Measurements from ENCODE around the gene AUTS2.

DNA sequence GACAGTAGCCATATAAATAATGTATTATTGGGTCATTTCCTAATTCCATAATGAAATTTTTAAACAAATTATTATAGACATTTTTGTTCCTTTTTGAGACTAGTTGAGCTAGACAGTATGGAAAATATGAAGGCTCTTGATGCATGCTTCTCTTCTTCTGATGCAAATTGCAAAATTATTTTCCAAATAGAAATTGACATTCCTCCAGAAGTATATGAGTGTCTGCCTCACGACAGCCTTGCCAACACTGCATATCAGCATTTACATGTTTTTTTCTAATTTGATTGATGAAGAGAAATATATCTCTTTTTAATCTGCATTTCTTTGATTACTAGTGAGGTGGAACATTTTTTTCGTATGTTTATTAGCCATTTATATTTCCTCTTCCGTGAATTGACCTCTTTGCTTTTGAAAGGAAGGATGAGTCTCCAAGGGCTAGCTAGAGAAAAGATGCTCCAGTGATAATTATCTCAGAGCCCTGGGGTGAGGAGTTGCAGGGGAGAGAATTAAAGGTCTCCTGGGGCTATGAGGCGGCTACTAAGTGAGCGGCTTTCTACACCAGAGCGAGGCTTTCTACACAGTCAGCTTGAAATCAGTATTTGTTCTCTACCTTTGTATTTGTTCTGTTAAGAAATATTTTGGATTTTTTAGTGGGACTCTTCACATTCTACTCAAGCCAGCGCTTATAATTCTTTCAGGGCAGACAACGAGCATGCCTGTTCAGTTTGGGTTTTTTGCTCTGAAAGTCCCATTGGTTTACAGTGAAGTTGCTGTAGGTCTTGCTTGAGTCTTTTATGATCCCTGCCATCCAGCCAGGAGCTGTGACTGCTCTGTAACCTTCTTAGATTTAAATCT, 821.5 kb downstream of the AUTS2 start:
- TF ChIP-seq, protein P1, sequence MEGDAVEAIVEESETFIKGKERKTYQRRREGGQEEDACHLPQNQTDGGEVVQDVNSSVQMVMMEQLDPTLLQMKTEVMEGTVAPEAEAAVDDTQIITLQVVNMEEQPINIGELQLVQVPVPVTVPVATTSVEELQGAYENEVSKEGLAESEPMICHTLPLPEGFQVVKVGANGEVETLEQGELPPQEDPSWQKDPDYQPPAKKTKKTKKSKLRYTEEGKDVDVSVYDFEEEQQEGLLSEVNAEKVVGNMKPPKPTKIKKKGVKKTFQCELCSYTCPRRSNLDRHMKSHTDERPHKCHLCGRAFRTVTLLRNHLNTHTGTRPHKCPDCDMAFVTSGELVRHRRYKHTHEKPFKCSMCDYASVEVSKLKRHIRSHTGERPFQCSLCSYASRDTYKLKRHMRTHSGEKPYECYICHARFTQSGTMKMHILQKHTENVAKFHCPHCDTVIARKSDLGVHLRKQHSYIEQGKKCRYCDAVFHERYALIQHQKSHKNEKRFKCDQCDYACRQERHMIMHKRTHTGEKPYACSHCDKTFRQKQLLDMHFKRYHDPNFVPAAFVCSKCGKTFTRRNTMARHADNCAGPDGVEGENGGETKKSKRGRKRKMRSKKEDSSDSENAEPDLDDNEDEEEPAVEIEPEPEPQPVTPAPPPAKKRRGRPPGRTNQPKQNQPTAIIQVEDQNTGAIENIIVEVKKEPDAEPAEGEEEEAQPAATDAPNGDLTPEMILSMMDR (IDR thresholded peaks at IDR 0.05), result no peak
- TF ChIP-seq ZNF263 (CRISPR knock-in tag; IDR thresholded peaks at IDR 0.05; ENCODE audit: low read depth) (no peak), CREB1 (CRISPR knock-in tag; IDR thresholded peaks at IDR 0.05) (no peak), ELF4 (CRISPR knock-in tag; IDR thresholded peaks at IDR 0.05; ENCODE audit: low read depth) (no peak), JUN (CRISPR knock-in tag; IDR thresholded peaks at IDR 0.05) (no peak), ZNF416 (CRISPR knock-in tag; IDR thresholded peaks at IDR 0.05) (no peak), FOXP1 (CRISPR knock-in tag; IDR thresholded peaks at IDR 0.05; ENCODE audit: borderline replicate concordance) (no peak)
- TF ChIP-seq, protein P2, sequence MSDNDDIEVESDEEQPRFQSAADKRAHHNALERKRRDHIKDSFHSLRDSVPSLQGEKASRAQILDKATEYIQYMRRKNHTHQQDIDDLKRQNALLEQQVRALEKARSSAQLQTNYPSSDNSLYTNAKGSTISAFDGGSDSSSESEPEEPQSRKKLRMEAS (CRISPR knock-in tag; IDR thresholded peaks at IDR 0.05), result no peak
- TF ChIP-seq, protein P3, sequence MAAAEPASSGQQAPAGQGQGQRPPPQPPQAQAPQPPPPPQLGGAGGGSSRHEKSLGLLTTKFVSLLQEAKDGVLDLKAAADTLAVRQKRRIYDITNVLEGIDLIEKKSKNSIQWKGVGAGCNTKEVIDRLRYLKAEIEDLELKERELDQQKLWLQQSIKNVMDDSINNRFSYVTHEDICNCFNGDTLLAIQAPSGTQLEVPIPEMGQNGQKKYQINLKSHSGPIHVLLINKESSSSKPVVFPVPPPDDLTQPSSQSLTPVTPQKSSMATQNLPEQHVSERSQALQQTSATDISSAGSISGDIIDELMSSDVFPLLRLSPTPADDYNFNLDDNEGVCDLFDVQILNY (CRISPR knock-in tag; IDR thresholded peaks at IDR 0.05), result no peak
- TF ChIP-seq, protein P4, sequence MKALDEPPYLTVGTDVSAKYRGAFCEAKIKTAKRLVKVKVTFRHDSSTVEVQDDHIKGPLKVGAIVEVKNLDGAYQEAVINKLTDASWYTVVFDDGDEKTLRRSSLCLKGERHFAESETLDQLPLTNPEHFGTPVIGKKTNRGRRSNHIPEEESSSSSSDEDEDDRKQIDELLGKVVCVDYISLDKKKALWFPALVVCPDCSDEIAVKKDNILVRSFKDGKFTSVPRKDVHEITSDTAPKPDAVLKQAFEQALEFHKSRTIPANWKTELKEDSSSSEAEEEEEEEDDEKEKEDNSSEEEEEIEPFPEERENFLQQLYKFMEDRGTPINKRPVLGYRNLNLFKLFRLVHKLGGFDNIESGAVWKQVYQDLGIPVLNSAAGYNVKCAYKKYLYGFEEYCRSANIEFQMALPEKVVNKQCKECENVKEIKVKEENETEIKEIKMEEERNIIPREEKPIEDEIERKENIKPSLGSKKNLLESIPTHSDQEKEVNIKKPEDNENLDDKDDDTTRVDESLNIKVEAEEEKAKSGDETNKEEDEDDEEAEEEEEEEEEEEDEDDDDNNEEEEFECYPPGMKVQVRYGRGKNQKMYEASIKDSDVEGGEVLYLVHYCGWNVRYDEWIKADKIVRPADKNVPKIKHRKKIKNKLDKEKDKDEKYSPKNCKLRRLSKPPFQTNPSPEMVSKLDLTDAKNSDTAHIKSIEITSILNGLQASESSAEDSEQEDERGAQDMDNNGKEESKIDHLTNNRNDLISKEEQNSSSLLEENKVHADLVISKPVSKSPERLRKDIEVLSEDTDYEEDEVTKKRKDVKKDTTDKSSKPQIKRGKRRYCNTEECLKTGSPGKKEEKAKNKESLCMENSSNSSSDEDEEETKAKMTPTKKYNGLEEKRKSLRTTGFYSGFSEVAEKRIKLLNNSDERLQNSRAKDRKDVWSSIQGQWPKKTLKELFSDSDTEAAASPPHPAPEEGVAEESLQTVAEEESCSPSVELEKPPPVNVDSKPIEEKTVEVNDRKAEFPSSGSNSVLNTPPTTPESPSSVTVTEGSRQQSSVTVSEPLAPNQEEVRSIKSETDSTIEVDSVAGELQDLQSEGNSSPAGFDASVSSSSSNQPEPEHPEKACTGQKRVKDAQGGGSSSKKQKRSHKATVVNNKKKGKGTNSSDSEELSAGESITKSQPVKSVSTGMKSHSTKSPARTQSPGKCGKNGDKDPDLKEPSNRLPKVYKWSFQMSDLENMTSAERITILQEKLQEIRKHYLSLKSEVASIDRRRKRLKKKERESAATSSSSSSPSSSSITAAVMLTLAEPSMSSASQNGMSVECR (CRISPR knock-in tag; IDR thresholded peaks at IDR 0.05; ENCODE audit: borderline replicate concordance), result no peak
- TF ChIP-seq, protein P5, sequence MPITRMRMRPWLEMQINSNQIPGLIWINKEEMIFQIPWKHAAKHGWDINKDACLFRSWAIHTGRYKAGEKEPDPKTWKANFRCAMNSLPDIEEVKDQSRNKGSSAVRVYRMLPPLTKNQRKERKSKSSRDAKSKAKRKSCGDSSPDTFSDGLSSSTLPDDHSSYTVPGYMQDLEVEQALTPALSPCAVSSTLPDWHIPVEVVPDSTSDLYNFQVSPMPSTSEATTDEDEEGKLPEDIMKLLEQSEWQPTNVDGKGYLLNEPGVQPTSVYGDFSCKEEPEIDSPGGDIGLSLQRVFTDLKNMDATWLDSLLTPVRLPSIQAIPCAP (CRISPR knock-in tag; IDR thresholded peaks at IDR 0.05), result no peak
- TF ChIP-seq, protein P6, sequence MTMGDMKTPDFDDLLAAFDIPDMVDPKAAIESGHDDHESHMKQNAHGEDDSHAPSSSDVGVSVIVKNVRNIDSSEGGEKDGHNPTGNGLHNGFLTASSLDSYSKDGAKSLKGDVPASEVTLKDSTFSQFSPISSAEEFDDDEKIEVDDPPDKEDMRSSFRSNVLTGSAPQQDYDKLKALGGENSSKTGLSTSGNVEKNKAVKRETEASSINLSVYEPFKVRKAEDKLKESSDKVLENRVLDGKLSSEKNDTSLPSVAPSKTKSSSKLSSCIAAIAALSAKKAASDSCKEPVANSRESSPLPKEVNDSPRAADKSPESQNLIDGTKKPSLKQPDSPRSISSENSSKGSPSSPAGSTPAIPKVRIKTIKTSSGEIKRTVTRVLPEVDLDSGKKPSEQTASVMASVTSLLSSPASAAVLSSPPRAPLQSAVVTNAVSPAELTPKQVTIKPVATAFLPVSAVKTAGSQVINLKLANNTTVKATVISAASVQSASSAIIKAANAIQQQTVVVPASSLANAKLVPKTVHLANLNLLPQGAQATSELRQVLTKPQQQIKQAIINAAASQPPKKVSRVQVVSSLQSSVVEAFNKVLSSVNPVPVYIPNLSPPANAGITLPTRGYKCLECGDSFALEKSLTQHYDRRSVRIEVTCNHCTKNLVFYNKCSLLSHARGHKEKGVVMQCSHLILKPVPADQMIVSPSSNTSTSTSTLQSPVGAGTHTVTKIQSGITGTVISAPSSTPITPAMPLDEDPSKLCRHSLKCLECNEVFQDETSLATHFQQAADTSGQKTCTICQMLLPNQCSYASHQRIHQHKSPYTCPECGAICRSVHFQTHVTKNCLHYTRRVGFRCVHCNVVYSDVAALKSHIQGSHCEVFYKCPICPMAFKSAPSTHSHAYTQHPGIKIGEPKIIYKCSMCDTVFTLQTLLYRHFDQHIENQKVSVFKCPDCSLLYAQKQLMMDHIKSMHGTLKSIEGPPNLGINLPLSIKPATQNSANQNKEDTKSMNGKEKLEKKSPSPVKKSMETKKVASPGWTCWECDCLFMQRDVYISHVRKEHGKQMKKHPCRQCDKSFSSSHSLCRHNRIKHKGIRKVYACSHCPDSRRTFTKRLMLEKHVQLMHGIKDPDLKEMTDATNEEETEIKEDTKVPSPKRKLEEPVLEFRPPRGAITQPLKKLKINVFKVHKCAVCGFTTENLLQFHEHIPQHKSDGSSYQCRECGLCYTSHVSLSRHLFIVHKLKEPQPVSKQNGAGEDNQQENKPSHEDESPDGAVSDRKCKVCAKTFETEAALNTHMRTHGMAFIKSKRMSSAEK (CRISPR knock-in tag; IDR thresholded peaks at IDR 0.05; ENCODE audit: borderline replicate concordance), result no peak
- TF ChIP-seq, protein P7, sequence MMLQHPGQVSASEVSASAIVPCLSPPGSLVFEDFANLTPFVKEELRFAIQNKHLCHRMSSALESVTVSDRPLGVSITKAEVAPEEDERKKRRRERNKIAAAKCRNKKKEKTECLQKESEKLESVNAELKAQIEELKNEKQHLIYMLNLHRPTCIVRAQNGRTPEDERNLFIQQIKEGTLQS (CRISPR knock-in tag; conservative IDR thresholded peaks at IDR 0.05), result no peak
- TF ChIP-seq, protein P8, sequence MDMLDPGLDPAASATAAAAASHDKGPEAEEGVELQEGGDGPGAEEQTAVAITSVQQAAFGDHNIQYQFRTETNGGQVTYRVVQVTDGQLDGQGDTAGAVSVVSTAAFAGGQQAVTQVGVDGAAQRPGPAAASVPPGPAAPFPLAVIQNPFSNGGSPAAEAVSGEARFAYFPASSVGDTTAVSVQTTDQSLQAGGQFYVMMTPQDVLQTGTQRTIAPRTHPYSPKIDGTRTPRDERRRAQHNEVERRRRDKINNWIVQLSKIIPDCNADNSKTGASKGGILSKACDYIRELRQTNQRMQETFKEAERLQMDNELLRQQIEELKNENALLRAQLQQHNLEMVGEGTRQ (CRISPR knock-in tag; IDR thresholded peaks at IDR 0.05), result no peak
